H1 (cell line): ENCODE data around the gene COG3. TPM values are rescaled to one million over a fixed set of nuclear protein-coding genes. Genes with fewer than 3 reads are reported as not detected.

Source experiments
- CTCF ChIA-PET: fragments of 300-600 bp; sonication (Branson Sonifier 250); formaldehyde crosslinking; loops from one replicate; lab custom pipeline; 2021; ENCODE audit not compliant: partially characterized antibody; lab: Charles Lee
- POLR2A ChIA-PET: fragments of 300-600 bp; sonication (Branson Sonifier 250); formaldehyde crosslinking; loops from one replicate; lab custom pipeline; 2021; ENCODE audit warnings: inconsistent platforms; ENCODE audit not compliant: partially characterized antibody; lab: Charles Lee
- DNase-seq, 2 experiments: peaks; one replicate each; pipeline versions ENCODE4 v3.0.0 to v3.0.0-alpha.2; 2010 to 2022; ENCODE audit warnings: low spot score in 2 of 2, low read depth in 1 of 2, mixed read lengths in 1 of 2
- FAIRE-seq: peaks from 2 replicates; lab custom pipeline; 2011; peaks lifted over from hg19 to GRCh38; lab: Jason Lieb, UNC
- H2AFZ ChIP-seq: 2 replicates; pipeline ENCODE4 v1.8.1; 2012; ENCODE audit warnings: low read length, inconsistent platforms
- H2AK5ac ChIP-seq: 2 replicates; pipeline ENCODE4 v1.6.1; 2013; ENCODE audit warnings: low read depth, low read length
- H2BK120ac ChIP-seq: replicated peaks from 2 replicates; pipeline ENCODE3; 2013; ENCODE audit warnings: low read depth, low read length, inconsistent platforms
- H2BK12ac ChIP-seq: 2 replicates; pipeline ENCODE4 v1.6.1; 2013; ENCODE audit warnings: low read depth, low read length
- H2BK15ac ChIP-seq: 2 replicates; pipeline ENCODE4 v1.6.1; 2013; ENCODE audit warnings: low read length
- H2BK20ac ChIP-seq: 2 replicates; pipeline ENCODE4 v1.6.1; 2013; ENCODE audit warnings: low read length
- H2BK5ac ChIP-seq: 2 replicates; pipeline ENCODE4 v1.6.1; 2013; ENCODE audit warnings: low read depth, low read length
- H3K14ac ChIP-seq: 2 replicates; pipeline ENCODE4 v1.6.1; 2013; ENCODE audit warnings: inconsistent platforms; ENCODE audit not compliant: insufficient read length
- H3K18ac ChIP-seq: 2 replicates; pipeline ENCODE4 v1.6.1; 2013; ENCODE audit warnings: low read length; ENCODE audit errors: extremely low read depth
- H3K23ac ChIP-seq: 2 replicates; pipeline ENCODE4 v1.6.1; 2013; ENCODE audit warnings: inconsistent platforms; ENCODE audit not compliant: insufficient read length
- H3K23me2 ChIP-seq: 2 replicates; pipeline ENCODE4 v1.6.1; 2013; ENCODE audit warnings: low read depth, low read length
- H3K27ac ChIP-seq: 2 replicates; pipeline ENCODE4 v1.6.1; 2011; ENCODE audit warnings: low read depth, low read length, inconsistent platforms
- H3K27me3 ChIP-seq, 4 experiments: replicated peaks in 1 of 4; 1 replicate in 1 of 4; 2 replicates in 3 of 4; pipeline versions ENCODE4 v1.6.1 to v1.8.1; 2011 to 2013; ENCODE audit warnings: low read length in 3 of 4, mild to moderate bottlenecking in 3 of 4, inconsistent platforms in 2 of 4, mixed read lengths in 2 of 4, moderate library complexity in 1 of 4; ENCODE audit not compliant: control insufficient read depth in 3 of 4, insufficient read depth in 3 of 4; ENCODE audit errors: extremely low read depth in 1 of 4
- H3K36me3 ChIP-seq, 4 experiments: 2 replicates each; pipeline versions ENCODE4 v1.6.1 to v1.8.1; 2011 to 2013; ENCODE audit warnings: mild to moderate bottlenecking in 4 of 4, low read length in 3 of 4, moderate library complexity in 2 of 4, control low read depth in 1 of 4, inconsistent platforms in 1 of 4; ENCODE audit not compliant: insufficient read depth in 4 of 4, control insufficient read depth in 2 of 4
- H3K4ac ChIP-seq: replicated peaks from 2 replicates; pipeline ENCODE3; 2013; ENCODE audit warnings: low read length, low read depth, mixed read lengths, inconsistent platforms; ENCODE audit not compliant: insufficient read length
- H3K4me1 ChIP-seq, 4 experiments: replicated peaks in 1 of 4; 1 replicate in 1 of 4; 2 replicates in 3 of 4; pipeline versions ENCODE4 v1.6.1 to v1.8.1; 2011 to 2013; ENCODE audit warnings: low read length in 3 of 4, inconsistent platforms in 2 of 4, mixed read lengths in 1 of 4; ENCODE audit not compliant: insufficient read depth in 4 of 4, control insufficient read depth in 3 of 4
- H3K4me2 ChIP-seq, 2 experiments: 2 replicates each; pipeline versions ENCODE4 v1.6.1 to v1.8.1; 2011 to 2013; ENCODE audit warnings: low read depth in 2 of 2, low read length in 2 of 2, control low read depth in 1 of 2, inconsistent platforms in 1 of 2, mild to moderate bottlenecking in 1 of 2; ENCODE audit not compliant: insufficient read depth in 1 of 2
- H3K4me3 ChIP-seq, 4 experiments: fragments of 200-600, 300-600 bp in 1 of 4; sonication (generic), shearing (Covaris generic), sonication (Bioruptor Twin) in 1 of 4; 2 replicates each; pipeline versions ENCODE4 v1.5.1 to v1.8.1; 2011 to 2016; ENCODE audit warnings: low read length in 4 of 4, low read depth in 3 of 4, control low read depth in 2 of 4, inconsistent platforms in 2 of 4, mild to moderate bottlenecking in 2 of 4, mixed read lengths in 1 of 4, moderate library complexity in 1 of 4; ENCODE audit not compliant: insufficient read depth in 2 of 4; ENCODE audit errors: extremely low read depth in 1 of 4
- H3K56ac ChIP-seq: replicated peaks from 2 replicates; pipeline ENCODE3; 2013; ENCODE audit warnings: low read depth, mild to moderate bottlenecking, mixed read lengths, low read length, inconsistent platforms; ENCODE audit not compliant: insufficient read length
- H3K79me1 ChIP-seq: 2 replicates; pipeline ENCODE4 v1.6.1; 2013; ENCODE audit warnings: low read depth, low read length, control low read depth
- H3K79me2 ChIP-seq, 2 experiments: 2 replicates each; pipeline versions ENCODE4 v1.6.1 to v1.8.1; 2012 to 2013; ENCODE audit warnings: low read length in 2 of 2, mild to moderate bottlenecking in 2 of 2, inconsistent platforms in 1 of 2; ENCODE audit not compliant: insufficient read depth in 2 of 2, control insufficient read depth in 1 of 2
- H3K9ac ChIP-seq, 4 experiments: replicated peaks in 1 of 4; 1 replicate in 1 of 4; 2 replicates in 3 of 4; pipeline versions ENCODE4 v1.6.1 to v1.8.1; 2011 to 2013; ENCODE audit warnings: low read depth in 3 of 4, low read length in 3 of 4, control low read depth in 2 of 4, mild to moderate bottlenecking in 2 of 4, moderate library complexity in 2 of 4, inconsistent platforms in 1 of 4; ENCODE audit errors: extremely low read depth in 1 of 4
- H3K9me3 ChIP-seq, 2 experiments: 2 replicates each; pipeline versions ENCODE4 v1.6.1 to v1.8.1; 2012 to 2013; ENCODE audit warnings: mild to moderate bottlenecking in 2 of 2, moderate library complexity in 2 of 2, control low read depth in 1 of 2, inconsistent platforms in 1 of 2, low read depth in 1 of 2, low read length in 1 of 2, mixed read lengths in 1 of 2; ENCODE audit not compliant: insufficient read depth in 2 of 2
- H4K20me1 ChIP-seq, 2 experiments: replicated peaks in 1 of 2; 2 replicates each; pipeline versions ENCODE3 to v1.8.1; 2011 to 2013; ENCODE audit warnings: inconsistent platforms in 2 of 2, low read length in 2 of 2, mild to moderate bottlenecking in 1 of 2; ENCODE audit not compliant: insufficient read depth in 2 of 2, control insufficient read depth in 1 of 2
- H4K5ac ChIP-seq: 2 replicates; pipeline ENCODE4 v1.6.1; 2013; ENCODE audit warnings: low read length, low read depth, mixed read lengths, inconsistent platforms; ENCODE audit not compliant: insufficient read length
- H4K8ac ChIP-seq: 2 replicates; pipeline ENCODE4 v1.8.0; 2013; ENCODE audit warnings: mild to moderate bottlenecking, moderate library complexity, low read length, inconsistent platforms; ENCODE audit not compliant: insufficient read depth; ENCODE audit errors: extremely low read depth
- H4K91ac ChIP-seq: replicated peaks from 2 replicates; pipeline ENCODE3; 2013; ENCODE audit warnings: low read length, mixed read lengths, inconsistent platforms; ENCODE audit not compliant: insufficient read length
- BACH1 ChIP-seq: IDR thresholded peaks from 2 replicates; pipeline ENCODE4 v1.6.1; 2012; ENCODE audit warnings: low read length, improper control_type of control experiment
- BCL11A ChIP-seq, 2 experiments: IDR thresholded peaks; one replicate each; pipeline ENCODE4 v1.6.1; 2011; ENCODE audit warnings: low read depth in 2 of 2, low read length in 2 of 2, mild to moderate bottlenecking in 2 of 2
- BRCA1 ChIP-seq: IDR thresholded peaks from 2 replicates; pipeline ENCODE4 v1.6.1; 2012; ENCODE audit warnings: low read depth, low read length, improper control_type of control experiment
- CHD1 ChIP-seq: IDR thresholded peaks from 2 replicates; pipeline ENCODE4 v1.6.1; 2012; ENCODE audit warnings: low read depth, low read length, improper control_type of control experiment
- EGR1 ChIP-seq: IDR thresholded peaks from 2 replicates; pipeline ENCODE4 v1.6.1; 2011; ENCODE audit warnings: low read depth, low read length, borderline replicate concordance
- KDM1A ChIP-seq: fragments of 200-600, 300-600 bp; sonication (generic); IDR thresholded peaks from 2 replicates; pipeline ENCODE4 v1.7.1; 2016; ENCODE audit warnings: mild to moderate bottlenecking, low read length, borderline replicate concordance
- KDM4A ChIP-seq: IDR thresholded peaks from one replicate; pipeline ENCODE4 v1.7.1; 2012; ENCODE audit warnings: low read depth, mild to moderate bottlenecking, moderate library complexity, low read length, inconsistent platforms; ENCODE audit not compliant: severe bottlenecking
- NRF1 ChIP-seq: IDR thresholded peaks from 2 replicates; pipeline ENCODE4 v1.6.1; 2011; ENCODE audit warnings: mild to moderate bottlenecking, low read depth, low read length, improper control_type of control experiment
- RBBP5 ChIP-seq: IDR thresholded peaks from 2 replicates; pipeline ENCODE4 v1.7.1; 2012; ENCODE audit warnings: low read depth, mild to moderate bottlenecking, inconsistent platforms, low read length, moderate library complexity, borderline replicate concordance
- SP1 ChIP-seq: IDR thresholded peaks from 2 replicates; pipeline ENCODE4 v1.6.1; 2011; ENCODE audit warnings: low read depth, low read length
- SP2 ChIP-seq: IDR thresholded peaks from 2 replicates; pipeline ENCODE4 v1.6.1; 2012; ENCODE audit warnings: mild to moderate bottlenecking, low read length, inconsistent platforms
- SRF ChIP-seq: IDR thresholded peaks from 2 replicates; pipeline ENCODE4 v1.6.1; 2011; ENCODE audit warnings: mild to moderate bottlenecking, low read depth, low read length, moderate library complexity
- SUZ12 ChIP-seq: fragments of 200-600 bp; sonication (generic); IDR thresholded peaks from 2 replicates; pipeline ENCODE4 v1.6.1; 2012; ENCODE audit warnings: mild to moderate bottlenecking, inconsistent platforms, low read length, moderate library complexity, mixed read lengths
- TAF1 ChIP-seq: IDR thresholded peaks from 2 replicates; pipeline ENCODE4 v1.6.1; 2011; ENCODE audit warnings: mild to moderate bottlenecking, low read depth, low read length
- WGBS, 2 experiments: shearing (Covaris generic) in 1 of 2; methylation state at CpG; one replicate each; pipeline versions ENCODE4 v1.1.6 to v1.1.7; 2013 to 2015; ENCODE audit warnings: low lambda C conversion rate in 2 of 2, mixed read lengths in 2 of 2, inconsistent platforms in 1 of 2, low coverage in 1 of 2, missing lambda C conversion rate in 1 of 2; ENCODE audit not compliant: insufficient replicate concordance in 2 of 2, insufficient coverage in 1 of 2, insufficient read length in 1 of 2; ENCODE audit errors: extremely low coverage in 1 of 2, missing lambda C conversion rate in 1 of 2; 5-methylcytosine and 5-hydroxymethylcytosine counted together
- polyA plus RNA-seq, 7 experiments: library from polyadenylated mRNA; depleted of rRNA in 3 of 7; stranded (reverse) in 5 of 7; unstranded in 2 of 7; fragments of >200 nt in 5 of 7; fragments of 200-250 nt in 2 of 7; gene quantifications; 1 replicate in 5 of 7; 2 replicates in 1 of 7; 4 replicates in 1 of 7; pipeline versions ENCODE4 v1.2.1 to v1.2.3, GENCODE V29; 2011 to 2013; ENCODE audit warnings: missing spikeins in 2 of 7, mixed read lengths in 2 of 7
- total RNA-seq: library from RNA; stranded (reverse); fragmentation: NEBNext Ultra II Directional; extraction: Animal tissue kit (Norgen Biotek cat#: 25700); gene quantifications from 2 replicates; pipeline ENCODE4 v1.2.1, GENCODE V29; 2021

COG3 gene
- total and polyA plus RNA-seq, 2 of the 8 experiments (the other 6 are each of a cell fraction or from before 2014, with no cell fraction given): 12.7 to 13.5 TPM

DNA sequence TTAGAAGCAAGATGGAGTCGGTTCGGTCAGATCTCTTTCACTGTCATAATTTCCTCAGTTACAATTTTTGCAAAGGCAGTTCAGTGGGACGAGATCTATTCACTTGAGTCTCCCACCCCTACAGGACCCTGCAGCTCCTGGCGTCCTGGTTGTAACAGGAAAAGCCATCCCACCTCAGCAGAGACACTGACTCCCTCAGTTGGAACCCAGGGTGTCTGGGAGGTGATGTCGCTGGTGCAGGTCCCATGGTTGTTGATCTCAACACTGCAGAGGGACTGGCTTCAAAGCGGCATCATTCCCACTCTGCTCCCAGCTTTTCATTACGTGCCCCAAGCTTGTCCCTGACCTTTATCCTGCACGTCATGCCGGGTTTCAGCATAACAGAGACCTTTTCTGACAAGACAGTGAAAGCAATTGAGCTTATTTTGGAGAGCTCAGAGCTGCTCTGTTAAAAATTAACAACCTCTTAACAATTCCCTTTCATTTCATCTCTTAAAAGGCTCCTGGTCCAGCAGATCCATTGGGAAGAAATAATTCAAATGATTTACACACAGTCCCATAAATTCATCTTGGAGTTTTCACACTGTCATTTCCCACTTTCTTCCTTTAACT, 17.6 kb upstream of the COG3 start:
- H2BK20ac ChIP-seq: no peak overlapping the region
- no peak overlapping the region for H2BK15ac ChIP-seq
- DNase-seq (no peak), FAIRE-seq (no peak)
- WGBS, 2 experiments: 78% methylated on average over 9 of the region's 9 CpGs; no CpG with 5 or more reads in 1 of the 2 experiments
- TF ChIP-seq EGR1 (no peak), RBBP5 (no peak), SP1 (no peak), NRF1 (no peak), BCL11A (IDR thresholded peaks at IDR 0.05; ENCODE audit: low read depth in 2 of 2, low read length in 2 of 2) (no peak), CHD1 (no peak), BACH1 (no peak), KDM1A (no peak), SRF (no peak), BRCA1 (no peak), SUZ12 (no peak), SP2 (no peak), TAF1 (no peak), KDM4A (no peak)
- H3K27ac ChIP-seq: no peak overlapping the region
- no peak overlapping the region for H3K14ac ChIP-seq
- H2BK120ac ChIP-seq: no peak overlapping the region
- no peaks in the 10 kb centered on the region for H3K79me1 ChIP-seq
- no peak overlapping the region for H4K8ac ChIP-seq
- H3K4me3 ChIP-seq: no peak overlapping the region
- H3K27me3 ChIP-seq: no peaks in the 10 kb centered on the region
- ChIA-PET POLR2A (interaction anchor here (0.6 kb wide), 1 partner anchor 105 kb away, joined by 3 read pairs; no protein-coding TSS in a partner anchor), CTCF (interaction anchor here (0.7 to 1.9 kb wide), 3 partner anchors 11 to 76 kb away, joined by 3 to 7 read pairs (median 3); no protein-coding TSS in a partner anchor)
- H3K23me2 ChIP-seq: no peaks in the 10 kb centered on the region
- no peaks in the 10 kb centered on the region for H3K36me3 ChIP-seq
- no peaks in the 10 kb centered on the region for H3K79me2 ChIP-seq
- H2AFZ ChIP-seq: peak overlapping the region; percentile 66
- H2BK5ac ChIP-seq: no peak overlapping the region
- H3K23ac ChIP-seq: no peak overlapping the region
- H3K18ac ChIP-seq: no peak overlapping the region
- H3K56ac ChIP-seq: no peak overlapping the region
- H3K4ac ChIP-seq: no peak overlapping the region
- H3K9ac ChIP-seq: no peak overlapping the region
- H3K9me3 ChIP-seq: no peaks in the 10 kb centered on the region
- no peak overlapping the region for H4K5ac ChIP-seq
- no peaks in the 10 kb centered on the region for H4K20me1 ChIP-seq
- H3K4me1 ChIP-seq: no peaks in the 10 kb centered on the region
- H2AK5ac ChIP-seq: no peak overlapping the region
- H2BK12ac ChIP-seq: no peak overlapping the region
- H4K91ac ChIP-seq: no peak overlapping the region
- H3K4me2 ChIP-seq: no peak overlapping the region
